GM20000 (cell line): ENCODE data around the gene B9D2.
A peak's percentile ranks its signal among the peaks of the same experiment; 100 is the strongest.

Source experiments
- DNase-seq: peaks from one replicate; pipeline ENCODE4 v3.0.0; 2012; ENCODE audit warnings: low spot score
- TF ChIP-seq, protein P1 (sequence below): IDR thresholded peaks from 2 replicates; pipeline ENCODE4 v1.5.1; 2012; ENCODE audit warnings: mild to moderate bottlenecking, control low read depth; ENCODE audit errors: extremely low read depth, missing control alignments

Gene B9D2

DNA sequence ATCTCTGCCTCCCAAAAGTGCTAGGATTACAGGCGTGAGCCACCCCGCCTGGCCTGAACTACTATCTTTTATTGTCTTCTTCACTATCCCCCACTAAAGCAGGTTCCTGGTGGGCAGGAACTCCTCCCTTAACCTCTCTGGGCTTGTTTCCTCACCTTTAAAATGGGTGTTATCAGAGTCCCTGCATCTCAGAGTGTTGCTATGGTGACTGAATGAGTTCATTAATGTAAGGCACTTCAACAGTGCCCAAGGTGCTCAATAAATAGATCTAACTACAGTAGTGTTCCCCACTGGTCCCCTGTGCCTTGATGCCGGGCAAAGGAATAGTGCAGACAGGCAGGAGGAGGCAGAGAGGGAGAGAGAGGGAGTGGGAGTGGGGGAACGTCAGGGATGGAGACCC is 33.5 kb downstream of the B9D2 start:
- DNase-seq: peak; percentile 41
- TF ChIP-seq, protein P1, sequence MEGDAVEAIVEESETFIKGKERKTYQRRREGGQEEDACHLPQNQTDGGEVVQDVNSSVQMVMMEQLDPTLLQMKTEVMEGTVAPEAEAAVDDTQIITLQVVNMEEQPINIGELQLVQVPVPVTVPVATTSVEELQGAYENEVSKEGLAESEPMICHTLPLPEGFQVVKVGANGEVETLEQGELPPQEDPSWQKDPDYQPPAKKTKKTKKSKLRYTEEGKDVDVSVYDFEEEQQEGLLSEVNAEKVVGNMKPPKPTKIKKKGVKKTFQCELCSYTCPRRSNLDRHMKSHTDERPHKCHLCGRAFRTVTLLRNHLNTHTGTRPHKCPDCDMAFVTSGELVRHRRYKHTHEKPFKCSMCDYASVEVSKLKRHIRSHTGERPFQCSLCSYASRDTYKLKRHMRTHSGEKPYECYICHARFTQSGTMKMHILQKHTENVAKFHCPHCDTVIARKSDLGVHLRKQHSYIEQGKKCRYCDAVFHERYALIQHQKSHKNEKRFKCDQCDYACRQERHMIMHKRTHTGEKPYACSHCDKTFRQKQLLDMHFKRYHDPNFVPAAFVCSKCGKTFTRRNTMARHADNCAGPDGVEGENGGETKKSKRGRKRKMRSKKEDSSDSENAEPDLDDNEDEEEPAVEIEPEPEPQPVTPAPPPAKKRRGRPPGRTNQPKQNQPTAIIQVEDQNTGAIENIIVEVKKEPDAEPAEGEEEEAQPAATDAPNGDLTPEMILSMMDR: no peak

DNA sequence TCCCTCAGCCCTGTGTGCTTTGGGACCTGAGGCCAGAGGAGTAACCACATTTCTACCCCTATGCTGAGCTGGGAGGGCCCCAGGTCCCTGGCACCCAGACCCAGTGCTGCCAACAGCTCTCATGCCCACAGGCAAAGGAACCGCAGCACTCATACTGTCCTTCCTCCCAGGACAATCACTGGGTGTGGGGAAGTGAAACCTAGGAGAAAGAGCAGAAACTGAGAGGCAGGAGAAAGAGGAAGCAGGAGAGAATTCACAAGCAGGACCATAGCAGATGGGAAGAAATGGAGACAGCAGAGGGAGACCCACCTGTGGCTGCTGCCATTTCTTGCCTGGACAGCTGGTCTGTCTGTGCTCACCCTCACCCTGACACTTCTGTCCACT is 35.1 kb downstream of the B9D2 start:
- TF ChIP-seq, protein P1: no peak
- DNase-seq: no peak

DNA sequence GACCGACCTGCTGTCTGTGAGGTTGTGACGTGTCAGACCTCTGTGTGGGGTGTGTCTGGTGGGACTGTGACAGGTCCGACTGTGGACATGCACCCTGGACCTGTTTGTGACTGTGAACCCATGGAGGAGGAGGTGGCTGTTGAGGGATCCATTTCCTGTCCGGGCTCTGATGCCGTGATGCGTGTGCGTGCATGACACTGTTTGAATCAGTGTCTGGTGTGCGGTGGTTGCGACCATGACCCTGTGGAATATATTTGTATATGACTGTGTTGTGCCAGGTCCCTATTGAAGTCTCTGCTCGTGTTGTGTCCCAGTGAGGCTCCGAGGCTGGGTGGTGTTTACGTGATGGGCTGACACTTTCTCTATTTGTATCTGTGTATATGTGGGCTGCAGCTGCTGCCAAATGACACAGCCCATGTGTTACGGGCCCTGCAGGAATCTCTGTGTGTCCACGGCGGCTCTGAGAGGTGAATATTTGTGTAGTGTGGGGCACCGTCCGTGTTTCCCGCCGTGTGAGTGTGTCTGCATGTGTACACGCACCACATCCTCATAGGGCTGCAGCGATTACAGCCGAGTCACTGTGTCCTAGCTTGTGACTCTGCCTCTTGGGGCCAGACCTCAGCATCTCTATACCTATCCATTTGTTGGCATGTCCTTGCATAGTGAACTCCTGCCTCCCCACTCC is 35.6 kb downstream of the B9D2 start:
- peak; percentile 56 for DNase-seq
- TF ChIP-seq, protein P1: no peak

DNA sequence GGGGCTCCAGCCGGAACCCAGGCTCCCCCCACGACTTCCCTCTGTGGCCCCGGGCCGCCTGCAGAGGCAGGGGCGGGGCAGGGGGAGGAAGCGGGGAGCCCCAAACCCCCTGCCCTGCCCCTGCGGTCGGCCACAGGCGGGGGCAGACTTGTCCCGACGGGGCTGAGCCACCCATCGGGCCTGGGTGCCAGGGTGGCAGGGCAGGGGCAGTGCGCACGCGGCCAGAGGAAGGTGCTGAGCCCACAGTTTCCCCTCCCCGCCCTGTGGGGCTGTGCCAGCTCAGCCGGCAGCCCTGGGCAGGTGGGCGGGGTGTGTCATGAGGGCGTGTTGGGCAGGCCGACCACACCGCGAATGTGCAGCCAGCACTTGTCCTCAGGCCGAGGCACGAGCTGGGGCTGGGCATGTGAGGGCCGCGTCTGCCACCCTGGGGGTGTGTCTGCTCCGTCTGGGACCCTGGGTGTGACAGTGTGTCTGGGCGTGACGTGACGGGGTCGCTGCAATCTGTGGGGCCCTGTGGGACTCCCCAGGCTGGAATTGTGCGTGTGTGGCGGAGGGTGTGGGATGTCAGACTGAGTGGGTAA is 36.3 kb downstream of the B9D2 start:
- TF ChIP-seq, protein P1: no peak
- peak; percentile 92 for DNase-seq

DNA sequence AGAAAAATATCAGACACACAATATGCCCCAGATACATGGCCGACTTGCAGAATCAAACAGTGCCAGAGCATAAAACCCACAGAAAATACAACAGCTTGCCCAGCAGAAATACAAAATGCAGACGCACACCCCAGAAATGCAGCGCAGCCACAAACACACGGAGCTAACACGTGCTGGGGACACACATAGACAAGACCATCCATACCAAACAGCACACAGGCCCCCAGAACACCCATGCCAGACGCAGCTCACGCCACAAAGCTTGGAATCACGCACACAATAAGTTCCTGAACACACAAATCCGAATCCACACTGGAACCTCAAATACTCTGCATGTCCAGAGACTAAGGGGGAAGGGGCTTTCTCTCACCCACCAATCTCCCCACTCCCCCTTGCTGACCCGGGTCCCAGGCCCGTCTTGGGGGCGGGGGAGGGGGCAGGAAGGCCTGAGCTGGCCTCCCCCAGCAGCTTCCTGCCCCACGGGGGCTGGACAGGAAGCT is 36.8 kb downstream of the B9D2 start:
- TF ChIP-seq, protein P1: no peak
- no peak for DNase-seq

DNA sequence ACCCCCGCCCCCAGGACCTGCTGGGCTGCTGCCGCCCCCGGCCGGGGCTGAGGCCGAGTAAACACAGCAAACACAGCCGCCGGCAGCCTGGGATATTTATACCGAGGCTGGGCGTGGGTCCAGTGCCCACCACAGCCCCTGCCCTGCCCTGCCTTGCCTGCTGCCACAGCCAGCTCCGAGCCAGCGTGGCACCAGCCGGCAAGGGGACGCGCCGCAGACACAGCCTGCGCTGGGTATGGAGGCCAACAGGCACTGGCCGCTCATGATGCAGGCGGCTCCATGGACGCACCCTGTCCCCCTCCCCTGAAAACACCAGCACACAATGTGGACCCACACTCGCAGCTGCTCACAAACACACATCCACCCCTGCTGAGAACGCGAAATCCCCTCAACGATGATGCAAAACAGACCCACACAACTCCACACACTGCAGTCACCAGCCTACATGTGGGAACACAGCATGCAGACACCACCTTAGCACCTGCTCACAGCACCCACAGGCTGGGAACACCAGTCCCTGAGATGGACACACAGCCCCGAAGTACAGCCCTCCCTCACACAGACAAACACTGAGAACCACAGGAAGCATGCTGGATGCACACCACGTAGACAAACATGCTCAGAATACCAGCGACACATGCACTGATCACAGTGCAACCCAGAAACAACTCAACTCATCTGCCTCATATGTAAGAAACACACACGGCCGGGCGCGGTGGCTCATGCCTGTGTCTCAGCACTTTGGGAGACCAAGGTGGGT is 37.8 kb downstream of the B9D2 start:
- peak; percentile 85 for DNase-seq

More for the DNA sequence above, 37.8 kb downstream of the B9D2 start:
- TF ChIP-seq, protein P1: no peak
